Left lung (tissue), 10 donors: Measurements from ENCODE around the gene JMJD6. TPM values are rescaled to one million over a fixed set of nuclear protein-coding genes. Genes with fewer than 3 reads are reported as not detected.

Experiments
- ATAC-seq: fragments of 200-7000 bp; cut with Tn5 transposase; one replicate; pipeline ENCODE4 v1.9.1; 2020; ENCODE audit warnings: moderate library complexity
- DNase-seq, 4 donors: peaks; one replicate each; pipeline ENCODE4 v3.0.0-alpha.2; 2013 to 2020
- H3K27ac ChIP-seq, 2 donors: fragments of 200-600 bp; sonication (generic) in 1 of 2; one replicate each; pipeline versions ENCODE4 v1.5.0 to v1.8.0; 2020 to 2021
- H3K27me3 ChIP-seq, 2 donors: fragments of 200-600 bp; sonication (generic) in 1 of 2; one replicate each; pipeline versions ENCODE4 v1.5.0 to v1.8.0; 2020 to 2021
- H3K36me3 ChIP-seq, 2 donors: fragments of 200-600 bp; sonication (generic) in 1 of 2; one replicate each; pipeline versions ENCODE4 v1.5.0 to v1.8.0; 2020 to 2021
- H3K4me1 ChIP-seq, 2 donors: fragments of 200-600 bp; one replicate each; pipeline ENCODE4 v1.8.0; 2021
- H3K4me3 ChIP-seq, 2 donors: fragments of 200-600 bp; sonication (generic) in 1 of 2; one replicate each; pipeline versions ENCODE4 v1.5.0 to v1.8.0; 2020 to 2021; ENCODE audit warnings: mild to moderate bottlenecking in 1 of 2
- H3K9me3 ChIP-seq, 2 donors: fragments of 200-600 bp; sonication (generic) in 1 of 2; one replicate each; pipeline versions ENCODE4 v1.5.0 to v1.8.0; 2020 to 2021
- CTCF ChIP-seq, 2 donors: fragments of 200-600 bp; sonication (generic) in 1 of 2; IDR thresholded peaks; one replicate each; pipeline versions ENCODE4 v1.5.0 to v1.8.0; 2021; ENCODE audit warnings: antibody characterized with exemption in 2 of 2
- intact Hi-C, 2 donors: fragments of 100-400 bp; cut with DNase I; formaldehyde crosslinking; loops; one replicate each; pipeline versions ENCODE4 v1.11.2 to v1.14.2; 2022
- polyA plus RNA-seq, 6 donors: library from polyadenylated mRNA; unstranded; fragments of 120-200 nt; gene quantifications; one replicate each; pipeline ENCODE4 v1.2.1, GENCODE V29; 2013; ENCODE audit not compliant: insufficient read length in 6 of 6
- total RNA-seq, 2 donors: library from RNA; stranded (reverse); fragmentation: NEBNext Ultra II Directional; extraction: Animal tissue kit (Norgen Biotek cat#: 25700); gene quantifications; one replicate each; pipeline ENCODE4 v1.2.1, GENCODE V29; 2021
- donor health status: DM: no; HTN: yes; CAD: no.
- donor health status: DM: no; HTN: no; CAD: no.

JMJD6 gene
- total and polyA plus RNA-seq, 8 donors = 21.9 to 35.9 (median 26.1) TPM

- H3K27me3 ChIP-seq = no peaks in the 10 kb centered on the region
- TF ChIP-seq CTCF (IDR thresholded peaks at IDR 0.05) = no peak
- no peak for DNase-seq
- no peak for ATAC-seq
- no peak overlapping the region for H3K27ac ChIP-seq
- no peak overlapping the region for H3K4me3 ChIP-seq
- H3K4me1 ChIP-seq = peaks cover 3 to 11% of the 10 kb centered on the region in 2 donors
- peaks cover 0 to 1% of the 10 kb centered on the region in 2 donors for H3K36me3 ChIP-seq
- intact Hi-C loops = no loop called here
- H3K9me3 ChIP-seq = no peaks in the 10 kb centered on the region
Observed at GRCh38 chr17:76677406-76677805, 49.0 kb downstream of the JMJD6 start.

- Histone ChIP-seq H3K4me3 (no peak overlapping the region), H3K36me3 (no peaks in the 10 kb centered on the region), H3K9me3 (no peaks in the 10 kb centered on the region), H3K4me1 (peaks cover 6 to 11% of the 10 kb centered on the region in 2 donors), H3K27ac (no peak overlapping the region), H3K27me3 (no peaks in the 10 kb centered on the region)
- no peak for ATAC-seq
- DNase-seq = no peak
- TF ChIP-seq CTCF (IDR thresholded peaks at IDR 0.05) = no peak
- intact Hi-C loops = no loop called here
Observed at GRCh38 chr17:76676629-76677028, 49.8 kb downstream of the JMJD6 start.

- Histone ChIP-seq H3K9me3 (no peaks in the 10 kb centered on the region), H3K27me3 (no peaks in the 10 kb centered on the region), H3K4me1 (peaks cover 11 to 17% of the 10 kb centered on the region in 2 donors), H3K27ac (no peak overlapping the region), H3K4me3 (no peak overlapping the region), H3K36me3 (no peaks in the 10 kb centered on the region)
- intact Hi-C loops = no loop called here
- no peak for DNase-seq
- no peak for ATAC-seq
- TF ChIP-seq CTCF (IDR thresholded peaks at IDR 0.05) = no peak
Observed at GRCh38 chr17:76675648-76676047, 50.8 kb downstream of the JMJD6 start.

- Histone ChIP-seq H3K27me3 (no peaks in the 10 kb centered on the region), H3K4me1 (peaks cover 11 to 21% of the 10 kb centered on the region in 2 donors), H3K36me3 (no peaks in the 10 kb centered on the region), H3K9me3 (no peaks in the 10 kb centered on the region), H3K27ac (no peak overlapping the region), H3K4me3 (no peak overlapping the region)
- DNase-seq (no peak), ATAC-seq (no peak)
- TF ChIP-seq CTCF (IDR thresholded peaks at IDR 0.05) = no peak
- intact Hi-C loops = no loop called here
Observed at GRCh38 chr17:76674600-76674999, 51.8 kb downstream of the JMJD6 start.

GRCh38 chr17:76673729-76674128 is 52.7 kb downstream of the JMJD6 start:
- intact Hi-C loops = no loop called here

More at GRCh38 chr17:76673729-76674128, 52.7 kb downstream of the JMJD6 start:
- H3K9me3 ChIP-seq = no peaks in the 10 kb centered on the region
- H3K4me1 ChIP-seq = peaks cover 11 to 21% of the 10 kb centered on the region in 2 donors
- H3K27me3 ChIP-seq = no peaks in the 10 kb centered on the region
- ATAC-seq (no peak), DNase-seq (no peak)
- H3K36me3 ChIP-seq = no peaks in the 10 kb centered on the region
- H3K27ac ChIP-seq = no peak overlapping the region
- no peak overlapping the region for H3K4me3 ChIP-seq
- no peak for TF ChIP-seq CTCF (IDR thresholded peaks at IDR 0.05)
